OCI-LY7 (cell line): ENCODE results near the gene PARP3. TPM values are rescaled to one million over a fixed set of nuclear protein-coding genes. Genes with fewer than 3 reads are reported as not detected.

Source experiments
- Bru-seq: library from RNA; stranded (reverse); fragments of 400-500 nt; gene quantifications from one replicate; lab custom pipeline; 2021; lab: Mats Ljungman, UMichigan
- BruChase-seq, 2 experiments: library from RNA; stranded (reverse); fragments of 400-500 nt; gene quantifications; one replicate each; lab custom pipeline; 2021; lab: Mats Ljungman, UMichigan
- BruUV-seq: library from RNA; stranded (reverse); fragments of 400-500 nt; replicated peaks from 2 replicates; lab custom pipeline; 2021; lab: Mats Ljungman, UMichigan
- CTCF ChIA-PET: fragments of 300-600 bp; sonication (Branson Sonifier 250); formaldehyde crosslinking; loops from one replicate; lab custom pipeline; 2022; ENCODE audit warnings: antibody characterized with exemption; ENCODE audit not compliant: unreplicated experiment; lab: Charles Lee
- POLR2A ChIA-PET: fragments of 300-600 bp; sonication (Branson Sonifier 250); formaldehyde crosslinking; loops from one replicate; lab custom pipeline; 2022; ENCODE audit warnings: antibody characterized with exemption; lab: Charles Lee
- DNase-seq: peaks from one replicate; pipeline ENCODE4 v3.0.0-alpha.2; 2015; ENCODE audit warnings: low spot score
- H2AFZ ChIP-seq: fragments of 200-600 bp; sonication (generic), shearing (Covaris generic); 2 replicates; pipeline ENCODE4 v1.6.1; 2014; ENCODE audit warnings: mild to moderate bottlenecking, antibody characterized with exemption, low read length, moderate library complexity
- H3K27ac ChIP-seq: fragments of 200-600 bp; sonication (generic); 2 replicates; pipeline ENCODE4 v1.5.1; 2014; ENCODE audit warnings: mixed run types, low read depth, mild to moderate bottlenecking, moderate library complexity, low read length, inconsistent platforms; ENCODE audit not compliant: poor library complexity, severe bottlenecking
- H3K36me3 ChIP-seq: fragments of 200-600 bp; sonication (generic); 2 replicates; pipeline ENCODE4 v1.6.1; 2014; ENCODE audit warnings: mild to moderate bottlenecking, antibody characterized with exemption, low read length, moderate library complexity, mixed read lengths; ENCODE audit not compliant: insufficient read depth
- H3K4me1 ChIP-seq: fragments of 200-600 bp; sonication (generic); 2 replicates; pipeline ENCODE4 v1.5.1; 2014; ENCODE audit warnings: mild to moderate bottlenecking, low read length; ENCODE audit not compliant: insufficient read depth, poor library complexity, severe bottlenecking
- H3K4me2 ChIP-seq: fragments of 200-600 bp; sonication (generic); 2 replicates; pipeline ENCODE4 v1.6.1; 2014; ENCODE audit warnings: mild to moderate bottlenecking, low read length
- H3K4me3 ChIP-seq: fragments of 200-600 bp; sonication (generic); 2 replicates; pipeline ENCODE4 v1.5.1; 2014; ENCODE audit warnings: mild to moderate bottlenecking, low read depth, low read length; ENCODE audit not compliant: poor library complexity, severe bottlenecking
- H3K79me2 ChIP-seq: fragments of 200-600 bp; sonication (generic); 2 replicates; pipeline ENCODE4 v1.6.1; 2016; ENCODE audit warnings: low read depth, mild to moderate bottlenecking, low read length, moderate library complexity, mixed read lengths; ENCODE audit not compliant: insufficient read depth
- H3K9me2 ChIP-seq: fragments of 200-600 bp; sonication (generic); 2 replicates; pipeline ENCODE4 v1.6.1; 2016; ENCODE audit warnings: mild to moderate bottlenecking, low read length, mixed read lengths; ENCODE audit not compliant: insufficient read depth
- H3K9me3 ChIP-seq: fragments of 200-600 bp; sonication (generic); 2 replicates; pipeline ENCODE4 v1.6.1; 2014; ENCODE audit warnings: mild to moderate bottlenecking, mixed run types, low read length, mixed read lengths
- H4K20me1 ChIP-seq: fragments of 200-600 bp; sonication (generic); 2 replicates; pipeline ENCODE4 v1.6.1; 2014; ENCODE audit warnings: mild to moderate bottlenecking, antibody characterized with exemption, low read length, moderate library complexity, mixed read lengths; ENCODE audit not compliant: insufficient read depth
- EZH2phosphoT487 ChIP-seq: fragments of 200-600 bp; sonication (generic); IDR thresholded peaks from 2 replicates; pipeline ENCODE4 v1.6.1; 2018; ENCODE audit warnings: low read depth, borderline replicate concordance, mild to moderate bottlenecking, mixed run types, antibody characterized with exemption, low read length, moderate library complexity, mixed read lengths
- intact Hi-C: fragments of 100-400 bp; cut with micrococcal nuclease; formaldehyde crosslinking; loops from one replicate; pipeline ENCODE4 v1.10.0; 2022; ENCODE audit not compliant: unreplicated experiment
- long read RNA-seq: library from polyadenylated mRNA; stranded (forward); transcript quantifications from one replicate; pipeline ENCODE4 v2.0.0, GENCODE V29; 2022
- total RNA-seq, 2 experiments: library from RNA; depleted of rRNA in 1 of 2; stranded (reverse); fragments of >200 nt in 1 of 2; shearing (Covaris generic) in 1 of 2; gene quantifications; 2 replicates each; pipeline ENCODE4 v1.2.3, GENCODE V29; 2014 to 2022
- TF ChIP-seq, protein P1 (sequence below): fragments of 200-600 bp; sonication (generic); conservative IDR thresholded peaks from 2 replicates; pipeline ENCODE4 v1.5.1; 2014; ENCODE audit warnings: mild to moderate bottlenecking, antibody characterized with exemption, low read length, moderate library complexity, mixed read lengths

PARP3 gene
- total RNA-seq (2014; rRNA removed; shearing (Covaris generic)) (8.1 and 11.9 TPM in 2 replicates), total RNA-seq (2022) (11.0 and 12.0 TPM in 2 replicates), Bru-seq, nascent RNA (percentile 36 among the genes with signal in this experiment), BruChase-seq, experiment 1, labeled RNA remaining after a 6-hour chase (percentile 42 among the genes with signal in this experiment), BruChase-seq, experiment 2, labeled RNA remaining after a 2-hour chase (percentile 38 among the genes with signal in this experiment)
- long read RNA-seq, partial matches to known transcripts: 2 of 16 reads
- long read RNA-seq, other reads (novel, unspliced or antisense): 9 of 16 reads

DNA sequence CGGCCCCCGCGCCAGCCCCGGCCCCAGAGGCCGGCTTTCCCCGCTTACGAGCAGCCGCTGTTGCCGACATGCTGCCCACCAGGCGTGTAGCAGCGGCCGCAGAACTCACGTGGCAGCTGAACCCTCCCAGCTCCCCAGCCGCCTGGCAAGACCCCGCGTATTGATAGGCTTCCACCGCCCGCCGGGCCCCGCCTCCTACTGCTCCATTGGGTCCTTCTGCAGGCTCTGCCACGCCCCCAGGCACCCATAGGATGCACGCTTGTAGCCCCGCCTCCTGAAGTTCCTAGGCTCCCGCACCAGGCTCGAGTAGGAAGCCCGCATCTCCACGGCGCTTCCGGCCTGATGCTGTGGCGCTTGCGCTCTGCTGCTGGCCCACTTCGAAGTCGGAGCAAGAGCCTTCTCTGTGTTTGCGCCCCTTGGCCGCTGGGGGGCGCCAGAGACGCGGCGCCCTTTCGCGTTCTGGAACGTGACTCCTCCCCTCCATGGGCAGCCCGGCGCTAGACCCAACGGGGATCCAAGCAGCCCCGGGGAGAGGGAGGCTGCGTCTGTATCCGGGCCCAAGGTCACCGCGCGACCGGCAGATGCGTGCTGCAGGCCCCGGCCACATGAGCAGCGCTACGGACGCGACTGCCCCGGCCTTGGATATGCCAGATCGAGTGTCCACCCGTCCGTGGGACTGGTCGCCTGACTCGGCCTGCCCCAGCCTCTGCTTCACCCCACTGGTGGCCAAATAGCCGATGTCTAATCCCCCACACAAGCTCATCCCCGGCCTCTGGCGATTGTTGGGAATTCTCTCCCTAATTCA lies at the start of gene PARP3, which contains the start of gene RRP9:
Gene PARP3 (plus strand): TSS at position 566 of the 805 bp plus-strand sequence. CDS start 993 bp downstream, outside the sequence.
Gene RRP9 (minus strand): TSS at position 107 of the 805 bp plus-strand sequence. CDS start 37 bp downstream, at position 70.
- peak within 1 kb of the TSS; percentile 88 for H3K4me2 ChIP-seq
- peak; percentile 100 for DNase-seq
- ChIA-PET CTCF (interaction anchor here (0.7 kb wide), 1 partner anchor 32 kb away, joined by 3 read pairs; the partner anchor contains the start of genes ABHD14A and ABHD14B), POLR2A (interaction anchor here (0.6 to 2.3 kb wide), 6 partner anchors 15 to 1596 kb away, joined by 3 to 11 read pairs (median 3); partner anchors contain the start of genes ABHD14B and RPL29)
- peaks cover 27% of the 10 kb centered on the region for H3K36me3 ChIP-seq
- H3K4me3 ChIP-seq: peak within 1 kb of the TSS; percentile 90
- peaks cover 23% of the 10 kb centered on the region for H3K79me2 ChIP-seq
- intact Hi-C loops: loop anchor here (1.0 to 5.0 kb wide), 5 partner anchors 32 to 203 kb away; partner anchors contain the start of genes ABHD14B, DUSP7 and RPL29
- no peaks in the 10 kb centered on the region for H3K9me3 ChIP-seq
- H3K27ac ChIP-seq: no peak within 1 kb of the TSS
- TF ChIP-seq EZH2phosphoT487: no peak
- TF ChIP-seq, protein P1, sequence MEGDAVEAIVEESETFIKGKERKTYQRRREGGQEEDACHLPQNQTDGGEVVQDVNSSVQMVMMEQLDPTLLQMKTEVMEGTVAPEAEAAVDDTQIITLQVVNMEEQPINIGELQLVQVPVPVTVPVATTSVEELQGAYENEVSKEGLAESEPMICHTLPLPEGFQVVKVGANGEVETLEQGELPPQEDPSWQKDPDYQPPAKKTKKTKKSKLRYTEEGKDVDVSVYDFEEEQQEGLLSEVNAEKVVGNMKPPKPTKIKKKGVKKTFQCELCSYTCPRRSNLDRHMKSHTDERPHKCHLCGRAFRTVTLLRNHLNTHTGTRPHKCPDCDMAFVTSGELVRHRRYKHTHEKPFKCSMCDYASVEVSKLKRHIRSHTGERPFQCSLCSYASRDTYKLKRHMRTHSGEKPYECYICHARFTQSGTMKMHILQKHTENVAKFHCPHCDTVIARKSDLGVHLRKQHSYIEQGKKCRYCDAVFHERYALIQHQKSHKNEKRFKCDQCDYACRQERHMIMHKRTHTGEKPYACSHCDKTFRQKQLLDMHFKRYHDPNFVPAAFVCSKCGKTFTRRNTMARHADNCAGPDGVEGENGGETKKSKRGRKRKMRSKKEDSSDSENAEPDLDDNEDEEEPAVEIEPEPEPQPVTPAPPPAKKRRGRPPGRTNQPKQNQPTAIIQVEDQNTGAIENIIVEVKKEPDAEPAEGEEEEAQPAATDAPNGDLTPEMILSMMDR: peak; percentile 96
- H2AFZ ChIP-seq: peak within 1 kb of the TSS; percentile 95
- no peaks in the 10 kb centered on the region for H3K9me2 ChIP-seq
- no peaks in the 10 kb centered on the region for H4K20me1 ChIP-seq
- H3K4me1 ChIP-seq: peaks cover 24% of the 10 kb centered on the region
- no TSS peak for BruUV-seq

DNA sequence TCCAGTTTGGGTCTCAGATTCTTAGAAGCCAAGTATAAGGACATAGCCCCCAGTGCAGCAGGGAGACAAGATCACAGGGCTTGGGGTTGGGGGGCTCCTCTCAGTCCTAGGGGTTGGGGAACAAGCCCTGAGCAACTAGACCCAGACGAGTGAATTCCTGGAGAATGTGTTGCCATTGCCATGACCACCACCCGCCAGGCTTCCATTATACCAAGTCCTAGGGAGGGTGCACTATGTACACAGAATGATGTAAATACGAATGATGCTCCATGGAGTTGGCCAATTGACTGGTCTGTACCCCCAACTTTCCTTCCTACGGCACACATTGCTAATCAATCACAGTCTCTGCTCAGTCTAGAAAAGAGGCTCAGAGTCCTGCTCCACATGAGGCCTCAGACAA lies 47.8 kb upstream of the PARP3 start:
- ChIA-PET CTCF (no interaction called here), POLR2A (no interaction called here)
- intact Hi-C loops: no loop called here
- Histone ChIP-seq H3K36me3 (no peaks in the 10 kb centered on the region), H3K4me3 (no peak overlapping the region), H3K4me2 (no peak overlapping the region), H3K79me2 (no peaks in the 10 kb centered on the region), H3K4me1 (no peaks in the 10 kb centered on the region), H3K27ac (no peak overlapping the region), H4K20me1 (no peaks in the 10 kb centered on the region), H3K9me2 (no peaks in the 10 kb centered on the region), H2AFZ (no peak overlapping the region), H3K9me3 (no peaks in the 10 kb centered on the region)
- TF ChIP-seq, protein P1: no peak
- TF ChIP-seq EZH2phosphoT487: no peak
- no TSS peak for BruUV-seq
- DNase-seq: no peak
